OCI-LY1 (cell line): Measurements from ENCODE around the gene CCRL2.

Experiments used
- H2AFZ ChIP-seq: fragments of 200-600 bp; sonication (generic), shearing (Covaris generic); 2 replicates; pipeline ENCODE4 v1.6.0; 2014; ENCODE audit warnings: antibody characterized with exemption, mild to moderate bottlenecking, low read length
- H3F3A ChIP-seq: fragments of 200-600 bp; sonication (generic), shearing (Covaris generic); 2 replicates; pipeline ENCODE4 v1.6.0; 2014; ENCODE audit warnings: mild to moderate bottlenecking, antibody characterized with exemption, low read length, moderate library complexity; ENCODE audit not compliant: insufficient read depth
- H3K27ac ChIP-seq: fragments of 200-600 bp; sonication (generic); 2 replicates; pipeline ENCODE4 v1.5.1; 2014; ENCODE audit warnings: low read length, mixed run types, mild to moderate bottlenecking, low read depth; ENCODE audit not compliant: poor library complexity, severe bottlenecking
- H3K27me3 ChIP-seq: fragments of 200-600 bp; sonication (generic); 2 replicates; pipeline ENCODE4 v1.6.0; 2014; ENCODE audit warnings: antibody characterized with exemption, mild to moderate bottlenecking, low read length, moderate library complexity; ENCODE audit not compliant: insufficient read depth
- H3K36me3 ChIP-seq: fragments of 200-600 bp; sonication (generic); 2 replicates; pipeline ENCODE4 v1.6.1; 2014; ENCODE audit warnings: mild to moderate bottlenecking, antibody characterized with exemption, low read length, moderate library complexity, mixed read lengths; ENCODE audit not compliant: insufficient read depth
- H3K4me1 ChIP-seq: fragments of 200-600 bp; sonication (generic); 2 replicates; pipeline ENCODE4 v1.5.1; 2014; ENCODE audit warnings: mild to moderate bottlenecking, low read length, moderate library complexity; ENCODE audit not compliant: insufficient read depth, severe bottlenecking
- H3K4me2 ChIP-seq: fragments of 200-600 bp; sonication (generic), shearing (Covaris generic); 2 replicates; pipeline ENCODE4 v1.6.1; 2014; ENCODE audit warnings: low read length
- H3K4me3 ChIP-seq: fragments of 200-600 bp; sonication (generic); 2 replicates; pipeline ENCODE4 v1.5.1; 2014; ENCODE audit warnings: low read length, low read depth, mild to moderate bottlenecking, mixed read lengths; ENCODE audit not compliant: poor library complexity, severe bottlenecking
- H3K79me2 ChIP-seq: fragments of 200-600 bp; shearing (Covaris generic); 2 replicates; pipeline ENCODE4 v1.6.1; 2016; ENCODE audit warnings: mixed run types, low read length, mixed read lengths; ENCODE audit not compliant: insufficient read depth
- H3K9ac ChIP-seq: fragments of 200-600 bp; sonication (generic), shearing (Covaris generic); 2 replicates; pipeline ENCODE4 v1.6.1; 2014; ENCODE audit warnings: mild to moderate bottlenecking, low read length, mixed read lengths
- H3K9me2 ChIP-seq: fragments of 200-600 bp; sonication (generic), shearing (Covaris generic); 2 replicates; pipeline ENCODE4 v1.6.1; 2014; ENCODE audit warnings: low read depth, mild to moderate bottlenecking, low read length, mixed read lengths
- H3K9me3 ChIP-seq: fragments of 200-600 bp; shearing (Covaris generic); 2 replicates; pipeline ENCODE4 v1.6.1; 2014; ENCODE audit warnings: low read length, mixed read lengths
- H4K20me1 ChIP-seq: fragments of 200-600 bp; sonication (generic), shearing (Covaris generic); 2 replicates; pipeline ENCODE4 v1.6.0; 2016; ENCODE audit warnings: mild to moderate bottlenecking, low read length; ENCODE audit not compliant: insufficient read depth
- EZH2 ChIP-seq: fragments of 200-600 bp; sonication (generic), shearing (Covaris generic); IDR thresholded peaks from 2 replicates; pipeline ENCODE4 v1.8.0; 2017; ENCODE audit warnings: borderline replicate concordance, mixed run types, mild to moderate bottlenecking, antibody characterized with exemption, low read length, moderate library complexity, mixed read lengths
- TF ChIP-seq, protein P1 (sequence below): fragments of 200-600 bp; sonication (generic), shearing (Covaris generic); IDR thresholded peaks from 2 replicates; pipeline ENCODE4 v1.5.1; 2017; ENCODE audit warnings: mild to moderate bottlenecking, antibody characterized with exemption, low read length, moderate library complexity, mixed read lengths

Gene CCRL2

GRCh38 chr3:46406788-46407611 is at the start of gene CCRL2, which contains the start of gene CCR5AS:
Gene CCRL2, plus strand, starts transcription at chr3:46407259. Its CDS starts 821 bp downstream, at chr3:46408080.
Gene CCR5AS, minus strand, starts transcription at chr3:46407066.
- no peak within 1 kb of the TSS for H3K4me3 ChIP-seq

GRCh38 chr3:46358466-46358865 is 48.6 kb upstream of the CCRL2 start:
- no peak overlapping the region for H3K9ac ChIP-seq
- H3K27me3 ChIP-seq = no peaks in the 10 kb centered on the region
- H4K20me1 ChIP-seq = no peaks in the 10 kb centered on the region
- no peak overlapping the region for H3K27ac ChIP-seq
- H3K4me2 ChIP-seq = no peak overlapping the region
- no peak overlapping the region for H2AFZ ChIP-seq
- H3K4me1 ChIP-seq = no peaks in the 10 kb centered on the region
- no peaks in the 10 kb centered on the region for H3K79me2 ChIP-seq
- H3K36me3 ChIP-seq = no peaks in the 10 kb centered on the region
- no peaks in the 10 kb centered on the region for H3K9me3 ChIP-seq
- H3K9me2 ChIP-seq = no peaks in the 10 kb centered on the region
- H3F3A ChIP-seq = no peaks in the 10 kb centered on the region
- H3K4me3 ChIP-seq = no peak overlapping the region
- no peak for TF ChIP-seq EZH2
- TF ChIP-seq, protein P1, sequence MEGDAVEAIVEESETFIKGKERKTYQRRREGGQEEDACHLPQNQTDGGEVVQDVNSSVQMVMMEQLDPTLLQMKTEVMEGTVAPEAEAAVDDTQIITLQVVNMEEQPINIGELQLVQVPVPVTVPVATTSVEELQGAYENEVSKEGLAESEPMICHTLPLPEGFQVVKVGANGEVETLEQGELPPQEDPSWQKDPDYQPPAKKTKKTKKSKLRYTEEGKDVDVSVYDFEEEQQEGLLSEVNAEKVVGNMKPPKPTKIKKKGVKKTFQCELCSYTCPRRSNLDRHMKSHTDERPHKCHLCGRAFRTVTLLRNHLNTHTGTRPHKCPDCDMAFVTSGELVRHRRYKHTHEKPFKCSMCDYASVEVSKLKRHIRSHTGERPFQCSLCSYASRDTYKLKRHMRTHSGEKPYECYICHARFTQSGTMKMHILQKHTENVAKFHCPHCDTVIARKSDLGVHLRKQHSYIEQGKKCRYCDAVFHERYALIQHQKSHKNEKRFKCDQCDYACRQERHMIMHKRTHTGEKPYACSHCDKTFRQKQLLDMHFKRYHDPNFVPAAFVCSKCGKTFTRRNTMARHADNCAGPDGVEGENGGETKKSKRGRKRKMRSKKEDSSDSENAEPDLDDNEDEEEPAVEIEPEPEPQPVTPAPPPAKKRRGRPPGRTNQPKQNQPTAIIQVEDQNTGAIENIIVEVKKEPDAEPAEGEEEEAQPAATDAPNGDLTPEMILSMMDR = no peak

More at GRCh38 chr3:46406788-46407611, at the start of gene CCRL2, which contains the start of gene CCR5AS:
- TF ChIP-seq, protein P1 = no peak
- TF ChIP-seq EZH2 = no peak
- Histone ChIP-seq H4K20me1 (no peaks in the 10 kb centered on the region), H3F3A (no peaks in the 10 kb centered on the region), H3K4me2 (0 out of 2 replicates have a peak within 1 kb of the TSS, but pooled peaks have one; percentile 19), H3K9me2 (no peaks in the 10 kb centered on the region), H3K4me1 (no peaks in the 10 kb centered on the region), H3K79me2 (no peaks in the 10 kb centered on the region), H3K36me3 (no peaks in the 10 kb centered on the region), H3K27me3 (no peaks in the 10 kb centered on the region; the same call in 1 of the 2 replicates), H3K27ac (no peak within 1 kb of the TSS), H2AFZ (no peak within 1 kb of the TSS), H3K9me3 (no peaks in the 10 kb centered on the region), H3K9ac (no peak within 1 kb of the TSS)

DNA sequence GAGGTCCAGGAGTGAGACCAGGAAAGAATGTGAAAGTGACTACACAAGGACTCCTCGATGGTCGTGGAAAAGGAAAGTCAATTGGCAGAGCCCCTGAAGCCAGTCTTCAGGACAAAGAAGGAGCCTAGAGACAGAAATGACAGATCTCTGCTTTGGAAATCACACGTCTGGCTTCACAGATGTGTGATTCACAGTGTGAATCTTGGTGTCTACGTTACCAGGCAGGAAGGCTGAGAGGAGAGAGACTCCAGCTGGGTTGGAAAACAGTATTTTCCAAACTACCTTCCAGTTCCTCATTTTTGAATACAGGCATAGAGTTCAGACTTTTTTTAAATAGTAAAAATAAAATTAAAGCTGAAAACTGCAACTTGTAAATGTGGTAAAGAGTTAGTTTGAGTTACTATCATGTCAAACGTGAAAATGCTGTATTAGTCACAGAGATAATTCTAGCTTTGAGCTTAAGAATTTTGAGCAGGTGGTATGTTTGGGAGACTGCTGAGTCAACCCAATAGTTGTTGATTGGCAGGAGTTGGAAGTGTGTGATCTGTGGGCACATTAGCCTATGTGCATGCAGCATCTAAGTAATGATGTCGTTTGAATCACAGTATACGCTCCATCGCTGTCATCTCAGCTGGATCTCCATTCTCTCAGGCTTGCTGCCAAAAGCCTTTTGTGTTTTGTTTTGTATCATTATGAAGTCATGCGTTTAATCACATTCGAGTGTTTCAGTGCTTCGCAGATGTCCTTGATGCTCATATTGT is 47.1 kb upstream of the CCRL2 start:
- Histone ChIP-seq H3K79me2 (no peaks in the 10 kb centered on the region), H3K9ac (no peak overlapping the region), H3K4me3 (no peak overlapping the region), H3K27ac (no peak overlapping the region), H3K4me2 (no peak overlapping the region), H3F3A (no peaks in the 10 kb centered on the region), H3K9me2 (no peaks in the 10 kb centered on the region), H2AFZ (no peak overlapping the region), H3K36me3 (no peaks in the 10 kb centered on the region), H3K9me3 (no peaks in the 10 kb centered on the region), H3K4me1 (no peaks in the 10 kb centered on the region), H3K27me3 (no peaks in the 10 kb centered on the region), H4K20me1 (no peaks in the 10 kb centered on the region)
- TF ChIP-seq, protein P1 = no peak
- no peak for TF ChIP-seq EZH2
